Limb (tissue), 2 donors: Measurements from ENCODE around the gene RNF5.
"Not testable (repeated sequence)": the region's sequence is repeated elsewhere in the genome, so short reads cannot be mapped to it uniquely, and the experiment has no call there.

Source experiments
- DNase-seq, 2 donors: peaks; one replicate each; pipeline ENCODE4 v3.0.0-alpha.2; 2016; ENCODE audit errors: extremely low spot score in 2 of 2

RNF5 gene

GRCh38 chr6:32175322-32175710 lies 2.9 kb upstream of the RNF5 start:
- DNase-seq: no peak

- DNase-seq: peak; percentile 95 to 99
Measured at GRCh38 chr6:32175711-32176475, 2.3 kb upstream of the RNF5 start, which contains the start of gene AGPAT1. Gene AGPAT1, minus strand, starts transcription at chr6:32176084. Its CDS starts 4,588 bp downstream, at chr6:32171496.

GRCh38 chr6:32176476-32177182 lies 1.6 kb upstream of the RNF5 start:
- DNase-seq: peak in 1 of 2 donors; percentile 23

GRCh38 chr6:32177183-32177787 lies 920 bp upstream of the RNF5 start:
- DNase-seq: peak in 1 of 2 donors; percentile 71

- no peak for DNase-seq
Measured at GRCh38 chr6:32178547-32179440, 589 bp downstream of the RNF5 start.

GRCh38 chr6:32179766-32180405 lies 1.7 kb downstream of the RNF5 start:
- DNase-seq: no peak

GRCh38 chr6:32181148-32181702 lies 3.0 kb downstream of the RNF5 start:
- peak in 1 of 2 donors; percentile 23 for DNase-seq

- DNase-seq: peak in 1 of 2 donors; percentile 21
Measured at GRCh38 chr6:32181915-32182529, 3.8 kb downstream of the RNF5 start.

GRCh38 chr6:32182555-32182981 lies 4.4 kb downstream of the RNF5 start:
- peak in 1 of 2 donors; percentile 19 for DNase-seq

GRCh38 chr6:32183030-32183429 lies 4.8 kb downstream of the RNF5 start:
- DNase-seq: no peak

GRCh38 chr6:32183483-32184083 lies 5.4 kb downstream of the RNF5 start:
- DNase-seq: no peak

GRCh38 chr6:32184084-32184640 lies 6.0 kb downstream of the RNF5 start, which contains the start of gene AGER:
Gene AGER, minus strand, starts transcription at chr6:32184253. Its CDS starts 31 bp downstream, at chr6:32184222.
- no peak for DNase-seq

GRCh38 chr6:32185681-32186131 lies 7.5 kb downstream of the RNF5 start:
- peak in 1 of 2 donors; percentile 51 for DNase-seq

GRCh38 chr6:32186151-32186840 lies 8.1 kb downstream of the RNF5 start:
- not testable (repeated sequence) for DNase-seq

- DNase-seq: no peak
Measured at GRCh38 chr6:32187009-32187709, 9.0 kb downstream of the RNF5 start.

- DNase-seq: not testable (repeated sequence)
Measured at GRCh38 chr6:32187725-32188380, 9.6 kb downstream of the RNF5 start.

- no peak for DNase-seq
Measured at GRCh38 chr6:32188381-32189068, 10.3 kb downstream of the RNF5 start.
